ENCODE data around the gene TBKBP1. TPM values are rescaled to one million over a fixed set of nuclear protein-coding genes. Genes with fewer than 3 reads are reported as not detected.

Gene TBKBP1
- total and polyA plus RNA-seq, 9 of the 15 experiments (the other 6 are each of a cell fraction or from before 2014, with no cell fraction given) = 0.03 to 15.6 (median 6.8) TPM

- TF ChIP-seq MYC (IDR thresholded peaks at IDR 0.05; ENCODE audit: low read depth, low read length) = peak; percentile 98
- TF ChIP-seq MYC (CRISPR knock-in tag; IDR thresholded peaks at IDR 0.05; ENCODE audit: borderline replicate concordance, low read depth) = peak; percentile 90; the same call in 1 of the 2 replicates
- TF ChIP-seq CCNT2 (IDR thresholded peaks at IDR 0.05; ENCODE audit: borderline replicate concordance, extremely low read depth, insufficient read length, low read depth, low read length) = peak; percentile 80
- TF ChIP-seq MEF2D (tag; conservative IDR thresholded peaks at IDR 0.05; ENCODE audit: low read depth) = no peak
- TF ChIP-seq E2F3 (CRISPR knock-in tag; IDR thresholded peaks at IDR 0.05) = 0 out of 2 replicates have a peak, but pooled peaks have one; percentile 11
- no peak for TF ChIP-seq E2F5 (CRISPR knock-in tag; IDR thresholded peaks at IDR 0.05)
- no peak for TF ChIP-seq ZNF639 (CRISPR knock-in tag; conservative IDR thresholded peaks at IDR 0.05 in 1 of 2, IDR thresholded peaks at IDR 0.05 in 1 of 2)
- TF ChIP-seq BMI1 (IDR thresholded peaks at IDR 0.05; ENCODE audit: low read length) = no peak
- 0 out of 2 replicates have a peak, but pooled peaks have one; percentile 29 for TF ChIP-seq AFF4 (CRISPR knock-in tag; IDR thresholded peaks at IDR 0.05)
- no peak for TF ChIP-seq MECOM (CRISPR knock-in tag; IDR thresholded peaks at IDR 0.05)
- TF ChIP-seq MAX (CRISPR knock-in tag; IDR thresholded peaks at IDR 0.05) = peak; percentile 77
- TF ChIP-seq PCBP1 (IDR thresholded peaks at IDR 0.05; ENCODE audit: low read depth, low read length, poor library complexity, severe bottlenecking) = peak; percentile 74
- TF ChIP-seq NKRF (IDR thresholded peaks at IDR 0.05; ENCODE audit: borderline replicate concordance) = peak; percentile 91
- TF ChIP-seq SP1 (CRISPR knock-in tag; IDR thresholded peaks at IDR 0.05) = 0 out of 2 replicates have a peak, but pooled peaks have one; percentile 47
- peak; percentile 21; the same call in 1 of the 2 replicates for TF ChIP-seq HLTF (IDR thresholded peaks at IDR 0.05)
- no peak for TF ChIP-seq ZNF79 (CRISPR knock-in tag; IDR thresholded peaks at IDR 0.05; ENCODE audit: low read depth)
- no peak for TF ChIP-seq ZNF224 (CRISPR knock-in tag; IDR thresholded peaks at IDR 0.05)
Observed at GRCh38 chr17:47650525-47651522, 43.1 kb upstream of the TBKBP1 start (continued).
